HEK293 (cell line): ENCODE data around the gene STRADA.

Experiments used
- BCL11A ChIP-seq: fragments of 450-650 bp; formaldehyde crosslinking; IDR thresholded peaks from 2 replicates; pipeline ENCODE4 v1.5.1; 2016; ENCODE audit warnings: low read depth, missing biosample characterization, missing genetic modification characterization
- EGR2 ChIP-seq: fragments of 450-650 bp; formaldehyde crosslinking; IDR thresholded peaks from 2 replicates; pipeline ENCODE4 v1.5.1; 2016; ENCODE audit warnings: low read depth, missing biosample characterization, missing genetic modification characterization
- KLF1 ChIP-seq: fragments of 450-650 bp; formaldehyde crosslinking; IDR thresholded peaks from 2 replicates; pipeline ENCODE4 v1.5.1; 2016; ENCODE audit warnings: missing biosample characterization, missing genetic modification characterization
- KLF16 ChIP-seq: fragments of 450-650 bp; formaldehyde crosslinking; IDR thresholded peaks from 2 replicates; pipeline ENCODE4 v1.5.1; 2017; ENCODE audit warnings: missing biosample characterization, missing genetic modification characterization
- KLF9 ChIP-seq: fragments of 450-650 bp; formaldehyde crosslinking; IDR thresholded peaks from 2 replicates; pipeline ENCODE4 v1.5.1; 2016; ENCODE audit warnings: missing biosample characterization, missing genetic modification characterization, low read depth
- MYNN ChIP-seq: fragments of 450-650 bp; formaldehyde crosslinking; IDR thresholded peaks from 2 replicates; pipeline ENCODE4 v1.5.1; 2016; ENCODE audit warnings: missing biosample characterization, missing genetic modification characterization, borderline replicate concordance
- ZBTB1 ChIP-seq: fragments of 450-650 bp; formaldehyde crosslinking; IDR thresholded peaks from 2 replicates; pipeline ENCODE4 v1.5.1; 2016; ENCODE audit warnings: missing biosample characterization, missing genetic modification characterization
- ZFP3 ChIP-seq: fragments of 450-650 bp; formaldehyde crosslinking; IDR thresholded peaks from 2 replicates; pipeline ENCODE4 v1.5.1; 2016; ENCODE audit warnings: low read depth, missing biosample characterization, missing genetic modification characterization
- ZFP37 ChIP-seq: fragments of 450-650 bp; formaldehyde crosslinking; IDR thresholded peaks from 2 replicates; pipeline ENCODE4 v1.5.1; 2016; ENCODE audit warnings: missing biosample characterization, missing genetic modification characterization
- ZNF114 ChIP-seq: fragments of 450-650 bp; formaldehyde crosslinking; IDR thresholded peaks from 2 replicates; pipeline ENCODE4 v1.5.0; 2017; ENCODE audit warnings: missing biosample characterization, missing genetic modification characterization
- ZNF155 ChIP-seq: fragments of 450-650 bp; formaldehyde crosslinking; IDR thresholded peaks from 2 replicates; pipeline ENCODE4 v1.5.1; 2016; ENCODE audit warnings: missing biosample characterization, missing genetic modification characterization
- ZNF184 ChIP-seq: fragments of 450-650 bp; IDR thresholded peaks from 2 replicates; pipeline ENCODE4 v1.5.1; 2018; ENCODE audit warnings: missing biosample characterization, mild to moderate bottlenecking, missing genetic modification characterization
- ZNF266 ChIP-seq: fragments of 450-650 bp; formaldehyde crosslinking; IDR thresholded peaks from 2 replicates; pipeline ENCODE4 v1.5.1; 2016; ENCODE audit warnings: missing biosample characterization, missing genetic modification characterization, low read depth
- ZNF324 ChIP-seq: fragments of 450-650 bp; formaldehyde crosslinking; IDR thresholded peaks from 2 replicates; pipeline ENCODE4 v1.5.1; 2016; ENCODE audit warnings: missing biosample characterization, missing genetic modification characterization
- ZNF366 ChIP-seq: fragments of 450-650 bp; formaldehyde crosslinking; conservative IDR thresholded peaks from 2 replicates; pipeline ENCODE4 v1.5.1; 2016; ENCODE audit warnings: missing biosample characterization, missing genetic modification characterization
- ZNF585B ChIP-seq: fragments of 450-650 bp; formaldehyde crosslinking; IDR thresholded peaks from 2 replicates; pipeline ENCODE4 v1.5.1; 2016; ENCODE audit warnings: missing biosample characterization, missing genetic modification characterization
- ZNF660 ChIP-seq: fragments of 450-650 bp; IDR thresholded peaks from 2 replicates; pipeline ENCODE4 v1.5.1; 2018; ENCODE audit warnings: missing biosample characterization, mild to moderate bottlenecking, missing genetic modification characterization
- ZNF701 ChIP-seq: fragments of 450-650 bp; formaldehyde crosslinking; IDR thresholded peaks from 2 replicates; pipeline ENCODE4 v1.5.1; 2016; ENCODE audit warnings: missing biosample characterization, missing genetic modification characterization
- ZNF791 ChIP-seq: fragments of 450-650 bp; formaldehyde crosslinking; IDR thresholded peaks from 2 replicates; pipeline ENCODE4 v1.5.1; 2016; ENCODE audit warnings: missing biosample characterization, missing genetic modification characterization
- ZSCAN23 ChIP-seq: fragments of 450-650 bp; formaldehyde crosslinking; IDR thresholded peaks from 2 replicates; pipeline ENCODE4 v1.5.1; 2016; ENCODE audit warnings: missing biosample characterization, missing genetic modification characterization
- TF ChIP-seq, protein P1 (sequence below): fragments of 450-650 bp; IDR thresholded peaks from 2 replicates; pipeline ENCODE4 v1.5.1; 2018; ENCODE audit warnings: missing biosample characterization, mild to moderate bottlenecking, missing genetic modification characterization
- TF ChIP-seq, protein P2 (sequence below): fragments of 450-650 bp; formaldehyde crosslinking; IDR thresholded peaks from 2 replicates; pipeline ENCODE4 v1.5.1; 2016; ENCODE audit warnings: missing biosample characterization, missing genetic modification characterization
- TF ChIP-seq, protein P3 (sequence below): fragments of 450-650 bp; formaldehyde crosslinking; IDR thresholded peaks from 2 replicates; pipeline ENCODE4 v1.5.1; 2016; ENCODE audit warnings: missing biosample characterization, missing genetic modification characterization
- TF ChIP-seq, protein P4 (sequence below): fragments of 450-650 bp; formaldehyde crosslinking; IDR thresholded peaks from 2 replicates; pipeline ENCODE4 v1.5.1; 2016; ENCODE audit warnings: missing biosample characterization, missing genetic modification characterization
- TF ChIP-seq, protein P5 (sequence below): fragments of 450-650 bp; IDR thresholded peaks from 2 replicates; pipeline ENCODE4 v1.5.1; 2018; ENCODE audit warnings: missing biosample characterization, missing genetic modification characterization
- TF ChIP-seq, protein P6 (sequence below): fragments of 450-650 bp; formaldehyde crosslinking; IDR thresholded peaks from 2 replicates; pipeline ENCODE4 v1.5.1; 2016; ENCODE audit warnings: missing biosample characterization, missing genetic modification characterization
- TF ChIP-seq, protein P7 (sequence below): fragments of 450-650 bp; formaldehyde crosslinking; IDR thresholded peaks from 2 replicates; pipeline ENCODE4 v1.5.1; 2017; ENCODE audit warnings: missing biosample characterization, missing genetic modification characterization

The STRADA gene

DNA sequence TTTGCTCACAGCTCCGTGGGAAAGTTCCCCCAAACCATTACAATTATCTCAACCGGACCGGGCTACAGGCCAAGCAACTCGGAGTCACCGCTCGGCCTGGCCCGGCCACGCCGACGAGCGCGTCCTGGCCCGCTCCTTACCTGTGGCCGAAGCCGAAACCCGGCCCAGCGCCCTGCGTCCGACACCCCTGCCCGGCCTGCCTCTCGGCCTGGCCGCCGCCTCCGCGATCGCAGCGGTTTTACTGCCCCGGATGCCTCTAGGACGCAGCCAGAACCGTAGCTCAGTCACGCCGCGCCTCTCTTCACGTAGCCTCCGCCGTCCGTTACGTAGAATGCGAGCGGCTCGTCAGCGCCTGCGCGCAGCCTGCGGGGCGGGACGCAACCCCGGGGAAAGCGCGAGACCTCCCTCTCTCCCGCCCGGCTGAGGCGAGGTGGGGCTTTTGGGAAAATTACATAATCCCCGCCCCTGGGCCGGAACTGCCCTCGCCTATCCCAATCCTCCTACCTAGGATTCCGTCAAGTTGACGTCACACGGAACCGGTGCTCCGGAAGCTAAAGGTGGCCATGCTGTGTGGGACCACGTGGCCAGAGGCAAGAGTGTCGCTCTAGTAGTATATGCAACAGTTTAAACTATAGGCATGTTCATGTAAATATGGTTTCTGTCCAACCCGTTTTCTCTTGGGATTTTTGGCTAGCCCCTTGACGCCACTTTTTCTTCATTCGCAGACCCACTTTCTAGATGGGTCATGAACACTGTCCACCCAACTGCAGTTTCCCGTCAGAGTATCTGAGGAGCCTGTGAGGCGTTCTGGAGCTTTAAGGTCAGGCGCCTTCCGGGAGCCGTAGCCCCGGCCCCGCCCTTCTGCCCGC, 31.9 kb upstream of the STRADA start, which contains the start of gene CCDC47 (continued):
- TF ChIP-seq ZNF266 (tag by site-specific recombination): no peak
- peak; percentile 44; the same call in 1 of the 2 replicates for TF ChIP-seq EGR2 (tag by site-specific recombination)
- peak; percentile 78 for TF ChIP-seq KLF9
- TF ChIP-seq KLF16: no peak; the same call in none of the 2 replicates
- TF ChIP-seq KLF1 (tag by site-specific recombination): peak; percentile 59; the same call in 1 of the 2 replicates
- peak; percentile 93 for TF ChIP-seq ZNF324 (tag by site-specific recombination)
- no peak for TF ChIP-seq ZNF155 (tag by site-specific recombination)
- TF ChIP-seq MYNN (tag by site-specific recombination): 0 out of 2 replicates have a peak, but pooled peaks have one; percentile 30
- 0 out of 2 replicates have a peak, but pooled peaks have one; percentile 13 for TF ChIP-seq ZFP37 (tag by site-specific recombination)
- TF ChIP-seq ZNF791 (tag by site-specific recombination): no peak
- peak; percentile 73 for TF ChIP-seq ZNF660
- TF ChIP-seq ZFP3 (tag by site-specific recombination): no peak
- TF ChIP-seq, protein P1, sequence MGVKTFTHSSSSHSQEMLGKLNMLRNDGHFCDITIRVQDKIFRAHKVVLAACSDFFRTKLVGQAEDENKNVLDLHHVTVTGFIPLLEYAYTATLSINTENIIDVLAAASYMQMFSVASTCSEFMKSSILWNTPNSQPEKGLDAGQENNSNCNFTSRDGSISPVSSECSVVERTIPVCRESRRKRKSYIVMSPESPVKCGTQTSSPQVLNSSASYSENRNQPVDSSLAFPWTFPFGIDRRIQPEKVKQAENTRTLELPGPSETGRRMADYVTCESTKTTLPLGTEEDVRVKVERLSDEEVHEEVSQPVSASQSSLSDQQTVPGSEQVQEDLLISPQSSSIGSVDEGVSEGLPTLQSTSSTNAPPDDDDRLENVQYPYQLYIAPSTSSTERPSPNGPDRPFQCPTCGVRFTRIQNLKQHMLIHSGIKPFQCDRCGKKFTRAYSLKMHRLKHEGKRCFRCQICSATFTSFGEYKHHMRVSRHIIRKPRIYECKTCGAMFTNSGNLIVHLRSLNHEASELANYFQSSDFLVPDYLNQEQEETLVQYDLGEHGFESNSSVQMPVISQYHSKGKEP (tag by site-specific recombination): peak; percentile 43; the same call in 1 of the 2 replicates
- TF ChIP-seq, protein P2, sequence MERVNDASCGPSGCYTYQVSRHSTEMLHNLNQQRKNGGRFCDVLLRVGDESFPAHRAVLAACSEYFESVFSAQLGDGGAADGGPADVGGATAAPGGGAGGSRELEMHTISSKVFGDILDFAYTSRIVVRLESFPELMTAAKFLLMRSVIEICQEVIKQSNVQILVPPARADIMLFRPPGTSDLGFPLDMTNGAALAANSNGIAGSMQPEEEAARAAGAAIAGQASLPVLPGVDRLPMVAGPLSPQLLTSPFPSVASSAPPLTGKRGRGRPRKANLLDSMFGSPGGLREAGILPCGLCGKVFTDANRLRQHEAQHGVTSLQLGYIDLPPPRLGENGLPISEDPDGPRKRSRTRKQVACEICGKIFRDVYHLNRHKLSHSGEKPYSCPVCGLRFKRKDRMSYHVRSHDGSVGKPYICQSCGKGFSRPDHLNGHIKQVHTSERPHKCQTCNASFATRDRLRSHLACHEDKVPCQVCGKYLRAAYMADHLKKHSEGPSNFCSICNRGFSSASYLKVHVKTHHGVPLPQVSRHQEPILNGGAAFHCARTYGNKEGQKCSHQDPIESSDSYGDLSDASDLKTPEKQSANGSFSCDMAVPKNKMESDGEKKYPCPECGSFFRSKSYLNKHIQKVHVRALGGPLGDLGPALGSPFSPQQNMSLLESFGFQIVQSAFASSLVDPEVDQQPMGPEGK: peak; percentile 81
- peak; percentile 76; the same call in 1 of the 2 replicates for TF ChIP-seq ZSCAN23 (tag by site-specific recombination)
- TF ChIP-seq, protein P3, sequence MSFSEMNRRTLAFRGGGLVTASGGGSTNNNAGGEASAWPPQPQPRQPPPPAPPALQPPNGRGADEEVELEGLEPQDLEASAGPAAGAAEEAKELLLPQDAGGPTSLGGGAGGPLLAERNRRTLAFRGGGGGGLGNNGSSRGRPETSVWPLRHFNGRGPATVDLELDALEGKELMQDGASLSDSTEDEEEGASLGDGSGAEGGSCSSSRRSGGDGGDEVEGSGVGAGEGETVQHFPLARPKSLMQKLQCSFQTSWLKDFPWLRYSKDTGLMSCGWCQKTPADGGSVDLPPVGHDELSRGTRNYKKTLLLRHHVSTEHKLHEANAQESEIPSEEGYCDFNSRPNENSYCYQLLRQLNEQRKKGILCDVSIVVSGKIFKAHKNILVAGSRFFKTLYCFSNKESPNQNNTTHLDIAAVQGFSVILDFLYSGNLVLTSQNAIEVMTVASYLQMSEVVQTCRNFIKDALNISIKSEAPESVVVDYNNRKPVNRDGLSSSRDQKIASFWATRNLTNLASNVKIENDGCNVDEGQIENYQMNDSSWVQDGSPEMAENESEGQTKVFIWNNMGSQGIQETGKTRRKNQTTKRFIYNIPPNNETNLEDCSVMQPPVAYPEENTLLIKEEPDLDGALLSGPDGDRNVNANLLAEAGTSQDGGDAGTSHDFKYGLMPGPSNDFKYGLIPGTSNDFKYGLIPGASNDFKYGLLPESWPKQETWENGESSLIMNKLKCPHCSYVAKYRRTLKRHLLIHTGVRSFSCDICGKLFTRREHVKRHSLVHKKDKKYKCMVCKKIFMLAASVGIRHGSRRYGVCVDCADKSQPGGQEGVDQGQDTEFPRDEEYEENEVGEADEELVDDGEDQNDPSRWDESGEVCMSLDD (tag by site-specific recombination): no peak
- TF ChIP-seq ZNF585B: no peak
- TF ChIP-seq ZNF366 (tag by site-specific recombination): peak; percentile 95
- TF ChIP-seq, protein P4, sequence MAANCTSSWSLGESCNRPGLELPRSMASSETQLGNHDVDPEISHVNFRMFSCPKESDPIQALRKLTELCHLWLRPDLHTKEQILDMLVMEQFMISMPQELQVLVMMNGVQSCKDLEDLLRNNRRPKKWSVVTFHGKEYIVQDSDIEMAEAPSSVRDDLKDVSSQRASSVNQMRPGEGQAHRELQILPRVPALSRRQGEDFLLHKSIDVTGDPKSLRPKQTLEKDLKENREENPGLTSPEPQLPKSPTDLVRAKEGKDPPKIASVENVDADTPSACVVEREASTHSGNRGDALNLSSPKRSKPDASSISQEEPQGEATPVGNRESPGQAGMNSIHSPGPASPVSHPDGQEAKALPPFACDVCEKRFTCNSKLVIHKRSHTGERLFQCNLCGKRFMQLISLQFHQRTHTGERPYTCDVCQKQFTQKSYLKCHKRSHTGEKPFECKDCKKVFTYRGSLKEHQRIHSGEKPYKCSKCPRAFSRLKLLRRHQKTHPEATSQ (tag by site-specific recombination): 0 out of 2 replicates have a peak, but pooled peaks have one; percentile 36
- peak; percentile 78; the same call in 1 of the 2 replicates for TF ChIP-seq BCL11A (tag by site-specific recombination)
- TF ChIP-seq ZNF184 (tag by site-specific recombination): peak; percentile 58; the same call in 1 of the 2 replicates
- no peak for TF ChIP-seq ZNF114 (tag by site-specific recombination)
- TF ChIP-seq, protein P5, sequence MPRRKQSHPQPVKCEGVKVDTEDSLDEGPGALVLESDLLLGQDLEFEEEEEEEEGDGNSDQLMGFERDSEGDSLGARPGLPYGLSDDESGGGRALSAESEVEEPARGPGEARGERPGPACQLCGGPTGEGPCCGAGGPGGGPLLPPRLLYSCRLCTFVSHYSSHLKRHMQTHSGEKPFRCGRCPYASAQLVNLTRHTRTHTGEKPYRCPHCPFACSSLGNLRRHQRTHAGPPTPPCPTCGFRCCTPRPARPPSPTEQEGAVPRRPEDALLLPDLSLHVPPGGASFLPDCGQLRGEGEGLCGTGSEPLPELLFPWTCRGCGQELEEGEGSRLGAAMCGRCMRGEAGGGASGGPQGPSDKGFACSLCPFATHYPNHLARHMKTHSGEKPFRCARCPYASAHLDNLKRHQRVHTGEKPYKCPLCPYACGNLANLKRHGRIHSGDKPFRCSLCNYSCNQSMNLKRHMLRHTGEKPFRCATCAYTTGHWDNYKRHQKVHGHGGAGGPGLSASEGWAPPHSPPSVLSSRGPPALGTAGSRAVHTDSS (tag by site-specific recombination): no peak
- TF ChIP-seq, protein P6, sequence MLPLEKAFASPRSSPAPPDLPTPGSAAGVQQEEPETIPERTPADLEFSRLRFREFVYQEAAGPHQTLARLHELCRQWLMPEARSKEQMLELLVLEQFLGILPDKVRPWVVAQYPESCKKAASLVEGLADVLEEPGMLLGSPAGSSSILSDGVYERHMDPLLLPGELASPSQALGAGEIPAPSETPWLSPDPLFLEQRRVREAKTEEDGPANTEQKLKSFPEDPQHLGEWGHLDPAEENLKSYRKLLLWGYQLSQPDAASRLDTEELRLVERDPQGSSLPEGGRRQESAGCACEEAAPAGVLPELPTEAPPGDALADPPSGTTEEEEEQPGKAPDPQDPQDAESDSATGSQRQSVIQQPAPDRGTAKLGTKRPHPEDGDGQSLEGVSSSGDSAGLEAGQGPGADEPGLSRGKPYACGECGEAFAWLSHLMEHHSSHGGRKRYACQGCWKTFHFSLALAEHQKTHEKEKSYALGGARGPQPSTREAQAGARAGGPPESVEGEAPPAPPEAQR (tag by site-specific recombination): no peak; the same call in 1 of the 2 replicates
- no peak for TF ChIP-seq ZBTB1 (tag by site-specific recombination)
- no peak for TF ChIP-seq ZNF701
- TF ChIP-seq, protein P7, sequence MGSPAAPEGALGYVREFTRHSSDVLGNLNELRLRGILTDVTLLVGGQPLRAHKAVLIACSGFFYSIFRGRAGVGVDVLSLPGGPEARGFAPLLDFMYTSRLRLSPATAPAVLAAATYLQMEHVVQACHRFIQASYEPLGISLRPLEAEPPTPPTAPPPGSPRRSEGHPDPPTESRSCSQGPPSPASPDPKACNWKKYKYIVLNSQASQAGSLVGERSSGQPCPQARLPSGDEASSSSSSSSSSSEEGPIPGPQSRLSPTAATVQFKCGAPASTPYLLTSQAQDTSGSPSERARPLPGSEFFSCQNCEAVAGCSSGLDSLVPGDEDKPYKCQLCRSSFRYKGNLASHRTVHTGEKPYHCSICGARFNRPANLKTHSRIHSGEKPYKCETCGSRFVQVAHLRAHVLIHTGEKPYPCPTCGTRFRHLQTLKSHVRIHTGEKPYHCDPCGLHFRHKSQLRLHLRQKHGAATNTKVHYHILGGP (tag by site-specific recombination): no peak
